HCT116 (cell line): ENCODE results near the gene FRAS1. TPM values are rescaled to one million over a fixed set of nuclear protein-coding genes. Genes with fewer than 3 reads are reported as not detected.

Experiments
- ATAC-seq: fragments of 200-7000 bp; cut with Tn5 transposase; 2 replicates; pipeline ENCODE4 v1.9.1; 2020; ENCODE audit warnings: mild to moderate bottlenecking, moderate library complexity
- BruUV-seq: library from RNA; stranded (reverse); fragments of 400-500 nt; replicated peaks from 2 replicates; lab custom pipeline; 2021; lab: Mats Ljungman, UMichigan
- CTCF ChIA-PET: fragments of 300-600 bp; sonication (Branson Sonifier 250); formaldehyde crosslinking; loops from one replicate; lab custom pipeline; 2021; ENCODE audit warnings: antibody characterized with exemption; lab: Charles Lee
- POLR2A ChIA-PET: fragments of 300-600, 350-600 bp; sonication (Branson Sonifier 250); formaldehyde crosslinking; loops from one replicate; lab custom pipeline; 2021; ENCODE audit warnings: antibody characterized with exemption; lab: Charles Lee
- RAD21 ChIA-PET, 2 experiments: fragments of 300-600 bp; sonication (Branson Sonifier 250); formaldehyde crosslinking; loops; one replicate each; lab custom pipeline; 2023; ENCODE audit warnings: low total read pairs in 2 of 2; ENCODE audit not compliant: uncharacterized antibody in 2 of 2, unreplicated experiment in 2 of 2, low non-redundant PET in 1 of 2; lab: Charles Lee
- DNase-seq: peaks from one replicate; pipeline ENCODE4 v3.0.0-alpha.2; 2010; ENCODE audit warnings: low read depth, low spot score
- H2AFZ ChIP-seq: fragments of 200-600 bp; shearing (Covaris generic), sonication (generic); 2 replicates; pipeline ENCODE4 v1.6.1; 2017; ENCODE audit warnings: low read depth, mixed run types, mixed read lengths, antibody characterized with exemption, low read length; ENCODE audit not compliant: poor library complexity, severe bottlenecking
- H3K27ac ChIP-seq: 2 replicates; pipeline ENCODE4 v1.5.1; 2012; ENCODE audit warnings: low read depth, low read length
- H3K27me3 ChIP-seq: fragments of 200-600 bp; sonication (generic); 2 replicates; pipeline ENCODE4 v1.6.1; 2016; ENCODE audit warnings: mixed run types, low read length, mixed read lengths; ENCODE audit not compliant: insufficient read depth
- H3K36me3 ChIP-seq, 2 experiments: fragments of 200-500 bp in 1 of 2; fragments of 200-600 bp in 1 of 2; sonication (Bioruptor generic) in 1 of 2; sonication (generic) in 1 of 2; 2 replicates each; pipeline versions ENCODE4 v1.5.1 to v1.6.1; 2014 to 2016; ENCODE audit warnings: low read length in 2 of 2, inconsistent platforms in 1 of 2, mixed read lengths in 1 of 2, mixed run types in 1 of 2; ENCODE audit not compliant: insufficient read depth in 2 of 2, control insufficient read depth in 1 of 2
- H3K4me1 ChIP-seq, 2 experiments: fragments of 200-600 bp in 1 of 2; sonication (generic) in 1 of 2; 2 replicates each; pipeline versions ENCODE4 v1.5.1 to v1.6.1; 2012 to 2017; ENCODE audit warnings: low read length in 2 of 2, inconsistent platforms in 1 of 2, mild to moderate bottlenecking in 1 of 2, mixed read lengths in 1 of 2, mixed run types in 1 of 2, moderate library complexity in 1 of 2; ENCODE audit not compliant: insufficient read depth in 2 of 2, control insufficient read depth in 1 of 2
- H3K4me2 ChIP-seq: fragments of 200-600 bp; sonication (generic); 2 replicates; pipeline ENCODE4 v1.6.1; 2017; ENCODE audit warnings: mixed run types, low read length, mixed read lengths
- H3K4me3 ChIP-seq, 2 experiments: fragments of 200-600 bp in 1 of 2; sonication (generic) in 1 of 2; replicated peaks in 1 of 2; 2 replicates each; pipeline ENCODE4 v1.5.1; 2011 to 2016; ENCODE audit warnings: low read length in 2 of 2, control low read depth in 1 of 2, low read depth in 1 of 2, mild to moderate bottlenecking in 1 of 2, mixed read lengths in 1 of 2, mixed run types in 1 of 2
- H3K79me2 ChIP-seq: fragments of 200-600 bp; sonication (generic); 2 replicates; pipeline ENCODE4 v1.6.1; 2017; ENCODE audit warnings: mild to moderate bottlenecking, mixed run types, low read length, moderate library complexity, mixed read lengths; ENCODE audit not compliant: insufficient read depth
- H3K9ac ChIP-seq: fragments of 200-600 bp; sonication (generic); 2 replicates; pipeline ENCODE4 v1.6.1; 2016; ENCODE audit warnings: low read length, mixed read lengths
- H3K9me2 ChIP-seq: fragments of 200-600 bp; sonication (generic), shearing (Covaris generic); 2 replicates; pipeline ENCODE4 v1.6.1; 2017; ENCODE audit warnings: mixed run types, mild to moderate bottlenecking, moderate library complexity; ENCODE audit not compliant: insufficient read depth
- H3K9me3 ChIP-seq, 2 experiments: fragments of 200-500 bp in 1 of 2; fragments of 200-600 bp in 1 of 2; sonication (Bioruptor generic) in 1 of 2; sonication (generic) in 1 of 2; 2 replicates each; pipeline ENCODE4 v1.6.1; 2014 to 2017; ENCODE audit warnings: low read length in 2 of 2, mixed read lengths in 2 of 2, inconsistent platforms in 1 of 2, low read depth in 1 of 2, mild to moderate bottlenecking in 1 of 2, mixed run types in 1 of 2, moderate library complexity in 1 of 2; ENCODE audit not compliant: control insufficient read depth in 1 of 2, insufficient read depth in 1 of 2
- H4K20me1 ChIP-seq: fragments of 200-600 bp; sonication (generic), shearing (Covaris generic); 2 replicates; pipeline ENCODE4 v1.6.1; 2017; ENCODE audit warnings: mixed run types, mild to moderate bottlenecking, moderate library complexity; ENCODE audit not compliant: insufficient read depth
- ATF3 ChIP-seq: IDR thresholded peaks from 2 replicates; pipeline ENCODE4 v1.6.1; 2012
- ELF1 ChIP-seq: IDR thresholded peaks from 2 replicates; pipeline ENCODE4 v1.6.1; 2012; ENCODE audit warnings: low read depth, borderline replicate concordance
- EZH2 ChIP-seq: fragments of 200-600 bp; sonication (generic); IDR thresholded peaks from 2 replicates; pipeline ENCODE4 v1.6.1; 2017; ENCODE audit warnings: antibody characterized with exemption, mixed run types
- JUND ChIP-seq: IDR thresholded peaks from 2 replicates; pipeline ENCODE4 v1.6.1; 2012
- POLR2A ChIP-seq: IDR thresholded peaks from 2 replicates; pipeline ENCODE4 v1.7.0; 2011; ENCODE audit warnings: borderline replicate concordance; ENCODE audit not compliant: insufficient read depth, insufficient read length; ENCODE audit errors: extremely low read depth
- POLR2AphosphoS5 ChIP-seq: IDR thresholded peaks from 2 replicates; pipeline ENCODE4 v1.6.1; 2011; ENCODE audit warnings: mild to moderate bottlenecking, low read depth, low read length, moderate library complexity
- RAD21 ChIP-seq: IDR thresholded peaks from 2 replicates; pipeline ENCODE4 v1.6.1; 2012; ENCODE audit warnings: low read depth, mild to moderate bottlenecking
- REST ChIP-seq: IDR thresholded peaks from 2 replicates; pipeline ENCODE4 v1.6.1; 2012; ENCODE audit warnings: low read depth
- SRF ChIP-seq: IDR thresholded peaks from 2 replicates; pipeline ENCODE4 v1.6.1; 2012; ENCODE audit warnings: low read depth
- YY1 ChIP-seq: IDR thresholded peaks from 2 replicates; pipeline ENCODE4 v1.6.1; 2011; ENCODE audit warnings: low read length, low read depth, moderate library complexity, mild to moderate bottlenecking; ENCODE audit not compliant: insufficient replicate concordance; ENCODE audit errors: extremely low read depth
- ZBTB33 ChIP-seq: IDR thresholded peaks from 2 replicates; pipeline ENCODE4 v1.6.1; 2011; ENCODE audit warnings: mild to moderate bottlenecking, low read length, moderate library complexity; ENCODE audit not compliant: insufficient replicate concordance; ENCODE audit errors: extremely low read depth
- ZFX ChIP-seq: fragments of 450-650 bp; IDR thresholded peaks from 2 replicates; pipeline ENCODE4 v1.6.1; 2017
- ZNF274 ChIP-seq: fragments of 200-500 bp; sonication (Bioruptor generic); IDR thresholded peaks from 2 replicates; pipeline ENCODE4 v1.6.1; 2014; ENCODE audit warnings: mild to moderate bottlenecking, low read depth, low read length, inconsistent platforms
- intact Hi-C: fragments of 100-400 bp; cut with micrococcal nuclease; formaldehyde crosslinking; loops from 2 replicates; pipeline ENCODE4 v1.10.0; 2022
- total RNA-seq: library from RNA; stranded (reverse); gene quantifications from one replicate; pipeline ENCODE4 v1.2.1, GENCODE V29; 2021; ENCODE audit not compliant: unreplicated experiment

Gene FRAS1
- total RNA-seq, 1 experiment from 2014 or later: 33.5 TPM

GRCh38 chr4:78184584-78184983, 127.5 kb downstream of the FRAS1 start:
- Histone ChIP-seq H2AFZ (no peak overlapping the region), H4K20me1 (no peaks in the 10 kb centered on the region), H3K9me3 (no peaks in the 10 kb centered on the region), H3K79me2 (0 out of 2 replicates have a peak, but pooled peaks cover 7% of the 10 kb centered on the region), H3K4me2 (no peak overlapping the region), H3K27ac (no peak overlapping the region), H3K9ac (no peak overlapping the region), H3K27me3 (no peaks in the 10 kb centered on the region), H3K36me3 (no peaks in the 10 kb centered on the region), H3K9me2 (no peaks in the 10 kb centered on the region), H3K4me1 (no peaks in the 10 kb centered on the region), H3K4me3 (no peak overlapping the region)
- DNase-seq: no peak
- intact Hi-C loops: no loop called here
- TF ChIP-seq ZFX (no peak), ELF1 (no peak), EZH2 (no peak), ZBTB33 (no peak), REST (no peak), JUND (no peak), ATF3 (no peak), POLR2AphosphoS5 (no peak), POLR2A (no peak), SRF (no peak), RAD21 (no peak), ZNF274 (no peak), YY1 (no peak)
- no TSS peak for BruUV-seq
- ChIA-PET POLR2A (no interaction called here), CTCF (no interaction called here), RAD21 (no interaction called here)
- no peak for ATAC-seq
